Upper lobe of right lung (tissue), 1 donor: ENCODE results near the gene OR1D5. TPM values are rescaled to one million over a fixed set of nuclear protein-coding genes. Genes with fewer than 3 reads are reported as not detected.

Source experiments
- ATAC-seq: fragments of 200-7000 bp; cut with Tn5 transposase; one replicate; pipeline ENCODE4 v1.9.1; 2020; ENCODE audit warnings: mild to moderate bottlenecking, moderate library complexity
- DNase-seq: peaks from one replicate; pipeline ENCODE4 v3.0.0-alpha.2; 2020
- H3K27ac ChIP-seq: fragments of 200-600 bp; one replicate; pipeline ENCODE4 v1.8.0; 2022
- H3K27me3 ChIP-seq: fragments of 200-600 bp; one replicate; pipeline ENCODE4 v1.8.0; 2022; ENCODE audit warnings: mild to moderate bottlenecking
- H3K36me3 ChIP-seq: fragments of 200-600 bp; one replicate; pipeline ENCODE4 v1.8.0; 2022
- H3K4me1 ChIP-seq: fragments of 200-600 bp; one replicate; pipeline ENCODE4 v1.8.0; 2022
- H3K4me3 ChIP-seq: fragments of 200-600 bp; one replicate; pipeline ENCODE4 v1.8.0; 2022; ENCODE audit warnings: mild to moderate bottlenecking
- H3K9me3 ChIP-seq: fragments of 200-600 bp; one replicate; pipeline ENCODE4 v1.8.0; 2022
- CTCF ChIP-seq: fragments of 200-600 bp; IDR thresholded peaks from one replicate; pipeline ENCODE4 v1.8.0; 2022; ENCODE audit warnings: antibody characterized with exemption
- intact Hi-C: fragments of 100-400 bp; cut with DNase I; formaldehyde crosslinking; loops from one replicate; pipeline ENCODE4 v1.11.0; 2022
- total RNA-seq: library from RNA; stranded (reverse); fragmentation: NEBNext Ultra II Directional; extraction: Animal tissue kit (Norgen Biotek cat#: 25700); gene quantifications from one replicate; pipeline ENCODE4 v1.2.1, GENCODE V29; 2021
- donor health status: DM: no; HTN: yes; CAD: no; lungs with severe emphysema.

OR1D5 gene
- total RNA-seq, 1 donor from 2014 or later = not detected

GRCh38 chr17:3025421-3026124, 37.8 kb downstream of the OR1D5 start:
- no peak overlapping the region for H3K27ac ChIP-seq

GRCh38 chr17:3024346-3024745, 39.1 kb downstream of the OR1D5 start:
- H3K27me3 ChIP-seq = no peaks in the 10 kb centered on the region

More at GRCh38 chr17:3025421-3026124, 37.8 kb downstream of the OR1D5 start:
- no peak for TF ChIP-seq CTCF
- H3K27me3 ChIP-seq = no peaks in the 10 kb centered on the region
- H3K4me3 ChIP-seq = no peak overlapping the region
- intact Hi-C loops = no loop called here
- no peaks in the 10 kb centered on the region for H3K36me3 ChIP-seq
- no peaks in the 10 kb centered on the region for H3K9me3 ChIP-seq
- ATAC-seq (peak; percentile 13), DNase-seq (peak; percentile 40)
- H3K4me1 ChIP-seq = no peaks in the 10 kb centered on the region

GRCh38 chr17:3022197-3022596, 41.2 kb downstream of the OR1D5 start:
- no peak overlapping the region for H3K27ac ChIP-seq
- no peak for TF ChIP-seq CTCF
- no peak overlapping the region for H3K4me3 ChIP-seq
- H3K4me1 ChIP-seq = no peaks in the 10 kb centered on the region
- DNase-seq = no peak
- no peaks in the 10 kb centered on the region for H3K27me3 ChIP-seq
- no peaks in the 10 kb centered on the region for H3K9me3 ChIP-seq
- no peaks in the 10 kb centered on the region for H3K36me3 ChIP-seq
- intact Hi-C loops = no loop called here
- no peak for ATAC-seq

More at GRCh38 chr17:3024346-3024745, 39.1 kb downstream of the OR1D5 start:
- Histone ChIP-seq H3K9me3 (no peaks in the 10 kb centered on the region), H3K4me1 (no peaks in the 10 kb centered on the region), H3K36me3 (no peaks in the 10 kb centered on the region), H3K27ac (no peak overlapping the region), H3K4me3 (no peak overlapping the region)
- ATAC-seq = no peak
- intact Hi-C loops = no loop called here
- TF ChIP-seq CTCF = no peak
- no peak for DNase-seq

- intact Hi-C loops = no loop called here
- Histone ChIP-seq H3K27me3 (no peaks in the 10 kb centered on the region), H3K9me3 (no peaks in the 10 kb centered on the region), H3K4me3 (no peak overlapping the region), H3K4me1 (no peaks in the 10 kb centered on the region), H3K27ac (no peak overlapping the region), H3K36me3 (no peaks in the 10 kb centered on the region)
- TF ChIP-seq CTCF = no peak
- DNase-seq (no peak), ATAC-seq (peak; percentile 21)
These were observed 43.0 kb downstream of the OR1D5 start for GRCh38 chr17:3020381-3020780.

- intact Hi-C loops = loop anchor here (10.0 kb wide), 1 partner anchor 195 kb away; no protein-coding TSS in a partner anchor
- H3K27me3 ChIP-seq = no peaks in the 10 kb centered on the region
- no peaks in the 10 kb centered on the region for H3K4me1 ChIP-seq
- H3K27ac ChIP-seq = no peak overlapping the region
- no peaks in the 10 kb centered on the region for H3K36me3 ChIP-seq
- DNase-seq = no peak
- no peaks in the 10 kb centered on the region for H3K9me3 ChIP-seq
- no peak for ATAC-seq
- no peak overlapping the region for H3K4me3 ChIP-seq
- no peak for TF ChIP-seq CTCF
These were observed 43.6 kb downstream of the OR1D5 start for GRCh38 chr17:3019761-3020160.
